ENCODE data around the gene KIAA0753.

- TF ChIP-seq, protein P1, sequence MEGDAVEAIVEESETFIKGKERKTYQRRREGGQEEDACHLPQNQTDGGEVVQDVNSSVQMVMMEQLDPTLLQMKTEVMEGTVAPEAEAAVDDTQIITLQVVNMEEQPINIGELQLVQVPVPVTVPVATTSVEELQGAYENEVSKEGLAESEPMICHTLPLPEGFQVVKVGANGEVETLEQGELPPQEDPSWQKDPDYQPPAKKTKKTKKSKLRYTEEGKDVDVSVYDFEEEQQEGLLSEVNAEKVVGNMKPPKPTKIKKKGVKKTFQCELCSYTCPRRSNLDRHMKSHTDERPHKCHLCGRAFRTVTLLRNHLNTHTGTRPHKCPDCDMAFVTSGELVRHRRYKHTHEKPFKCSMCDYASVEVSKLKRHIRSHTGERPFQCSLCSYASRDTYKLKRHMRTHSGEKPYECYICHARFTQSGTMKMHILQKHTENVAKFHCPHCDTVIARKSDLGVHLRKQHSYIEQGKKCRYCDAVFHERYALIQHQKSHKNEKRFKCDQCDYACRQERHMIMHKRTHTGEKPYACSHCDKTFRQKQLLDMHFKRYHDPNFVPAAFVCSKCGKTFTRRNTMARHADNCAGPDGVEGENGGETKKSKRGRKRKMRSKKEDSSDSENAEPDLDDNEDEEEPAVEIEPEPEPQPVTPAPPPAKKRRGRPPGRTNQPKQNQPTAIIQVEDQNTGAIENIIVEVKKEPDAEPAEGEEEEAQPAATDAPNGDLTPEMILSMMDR (conservative IDR thresholded peaks at IDR 0.05; ENCODE audit: low read length) = no peak
- no peak for TF ChIP-seq EZH2phosphoT487 (IDR thresholded peaks at IDR 0.05; ENCODE audit: borderline replicate concordance, low read depth, low read length)
These were observed 48.3 kb downstream of the KIAA0753 start for GRCh38 chr17:6592173-6592572.

Measured in OCI-LY7 (cell line).